ENCODE measurements around the gene AP5M1. TPM values are rescaled to one million over a fixed set of nuclear protein-coding genes. Genes with fewer than 3 reads are reported as not detected.

The AP5M1 gene
- total RNA-seq, 4 donors from 2014 or later: 37.8 to 51.8 (median 44.6) TPM

- intact Hi-C loops (cut with DNase I): no loop called here
- no peak for DNase-seq
- Histone ChIP-seq H3K4me1 (no peaks in the 10 kb centered on the region), H3K4me3 (replicated peaks in 1 of 3) (no peak overlapping the region), H3K27me3 (no peaks in the 10 kb centered on the region), H3K27ac (no peak overlapping the region), H3K36me3 (peaks cover under 1 to 8% of the 10 kb centered on the region in 2 donors), H3K9me3 (no peaks in the 10 kb centered on the region)
- TF ChIP-seq CTCF (IDR thresholded peaks at IDR 0.05) (peak in 3 of 6 experiments; percentile 16 to 40 (median 34)), POLR2A (IDR thresholded peaks at IDR 0.05) (no peak)
- 96 to 97% methylated on average over 1 of the region's 1 CpG for WGBS, 2 donors
These were observed 25.4 kb downstream of the AP5M1 start for GRCh38 chr14:57293866-57294837.

DNA sequence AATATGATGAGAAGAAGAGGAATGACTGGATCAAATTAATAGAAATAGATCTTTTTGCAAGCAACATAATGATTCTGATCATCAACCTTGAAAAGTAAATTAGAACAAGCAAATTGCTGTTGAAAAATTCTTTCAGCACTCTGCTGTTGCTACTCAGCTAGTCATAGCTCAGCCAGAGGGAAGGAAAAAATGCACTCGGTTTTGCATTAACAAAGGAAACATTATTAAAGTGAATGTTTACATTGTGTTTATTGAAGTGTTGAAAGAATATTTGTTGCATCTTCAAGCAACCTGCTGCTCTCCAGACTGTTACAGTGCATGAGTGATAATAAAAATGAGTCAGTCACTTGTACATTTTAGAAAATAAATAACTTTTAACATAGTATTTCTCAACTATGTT, 26.5 kb downstream of the AP5M1 start:
- Histone ChIP-seq H3K4me1 (no peaks in the 10 kb centered on the region), H3K36me3 (peaks cover 0 to 8% of the 10 kb centered on the region in 2 donors), H3K9me3 (no peaks in the 10 kb centered on the region), H3K27ac (no peak overlapping the region), H3K27me3 (no peaks in the 10 kb centered on the region), H3K4me3 (replicated peaks in 1 of 3) (no peak overlapping the region)
- intact Hi-C loops (cut with DNase I): no loop called here
- 33 to 39% methylated on average over 1 of the region's 1 CpG for WGBS, 2 donors
- DNase-seq: no peak
- no peak for TF ChIP-seq POLR2A (IDR thresholded peaks at IDR 0.05)
- no peak for TF ChIP-seq CTCF (IDR thresholded peaks at IDR 0.05)

- H3K27ac ChIP-seq: no peak overlapping the region
- no peak for TF ChIP-seq POLR2A (IDR thresholded peaks at IDR 0.05)
- TF ChIP-seq CTCF (IDR thresholded peaks at IDR 0.05): no peak
- H3K4me1 ChIP-seq: no peaks in the 10 kb centered on the region
- H3K4me3 ChIP-seq (replicated peaks in 1 of 3): no peak overlapping the region
- 57 to 62% methylated on average over 4 of the region's 4 CpGs for WGBS, 2 donors
- DNase-seq: no peak
- intact Hi-C loops (cut with DNase I): no loop called here
- H3K27me3 ChIP-seq: no peaks in the 10 kb centered on the region
- no peaks in the 10 kb centered on the region for H3K9me3 ChIP-seq
- no peaks in the 10 kb centered on the region for H3K36me3 ChIP-seq
These were observed 29.1 kb downstream of the AP5M1 start for GRCh38 chr14:57297852-57298251.

GRCh38 chr14:57299511-57299910, 30.7 kb downstream of the AP5M1 start:
- intact Hi-C loops (cut with DNase I): no loop called here

More at GRCh38 chr14:57299511-57299910, 30.7 kb downstream of the AP5M1 start:
- Histone ChIP-seq H3K4me3 (replicated peaks in 1 of 3) (no peak overlapping the region), H3K4me1 (no peaks in the 10 kb centered on the region), H3K9me3 (no peaks in the 10 kb centered on the region), H3K27ac (no peak overlapping the region), H3K36me3 (no peaks in the 10 kb centered on the region), H3K27me3 (no peaks in the 10 kb centered on the region)
- no peak for DNase-seq
- 72 to 76% methylated on average over 3 of the region's 3 CpGs for WGBS, 2 donors
- TF ChIP-seq POLR2A (IDR thresholded peaks at IDR 0.05) (no peak), CTCF (IDR thresholded peaks at IDR 0.05) (no peak)
